ENCODE results near the gene TTLL10. TPM values are rescaled to one million over a fixed set of nuclear protein-coding genes. Genes with fewer than 3 reads are reported as not detected.

Gene TTLL10
- total RNA-seq, 4 donors from 2014 or later, result 0.19 to 0.44 TPM; not detected in 2

GRCh38 chr1:1167841-1168450, 5.7 kb upstream of the TTLL10 start:
- peaks cover 0 to 38% (median 0%) of the 10 kb centered on the region in 3 donors for H3K36me3 ChIP-seq
- TF ChIP-seq, protein P1, sequence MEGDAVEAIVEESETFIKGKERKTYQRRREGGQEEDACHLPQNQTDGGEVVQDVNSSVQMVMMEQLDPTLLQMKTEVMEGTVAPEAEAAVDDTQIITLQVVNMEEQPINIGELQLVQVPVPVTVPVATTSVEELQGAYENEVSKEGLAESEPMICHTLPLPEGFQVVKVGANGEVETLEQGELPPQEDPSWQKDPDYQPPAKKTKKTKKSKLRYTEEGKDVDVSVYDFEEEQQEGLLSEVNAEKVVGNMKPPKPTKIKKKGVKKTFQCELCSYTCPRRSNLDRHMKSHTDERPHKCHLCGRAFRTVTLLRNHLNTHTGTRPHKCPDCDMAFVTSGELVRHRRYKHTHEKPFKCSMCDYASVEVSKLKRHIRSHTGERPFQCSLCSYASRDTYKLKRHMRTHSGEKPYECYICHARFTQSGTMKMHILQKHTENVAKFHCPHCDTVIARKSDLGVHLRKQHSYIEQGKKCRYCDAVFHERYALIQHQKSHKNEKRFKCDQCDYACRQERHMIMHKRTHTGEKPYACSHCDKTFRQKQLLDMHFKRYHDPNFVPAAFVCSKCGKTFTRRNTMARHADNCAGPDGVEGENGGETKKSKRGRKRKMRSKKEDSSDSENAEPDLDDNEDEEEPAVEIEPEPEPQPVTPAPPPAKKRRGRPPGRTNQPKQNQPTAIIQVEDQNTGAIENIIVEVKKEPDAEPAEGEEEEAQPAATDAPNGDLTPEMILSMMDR (IDR thresholded peaks at IDR 0.05), result no peak
- H3K4me1 ChIP-seq, result peaks cover 18 to 73% (median 22%) of the 10 kb centered on the region in 3 donors
- H3K9me3 ChIP-seq, result no peaks in the 10 kb centered on the region
- DNase-seq, result no peak
- H3K4me3 ChIP-seq, result no peak overlapping the region
- H3K27ac ChIP-seq, result peak overlapping the region in 1 of 4 donors; percentile 96
- intact Hi-C loops (cut with DNase I), result no loop called here
- 100% methylated on average over 5 of the region's 36 CpGs; no CpG with 5 or more reads in 1 of the 2 donors for WGBS, 2 donors
- peaks cover 0 to 98% (median 0%) of the 10 kb centered on the region in 4 donors for H3K27me3 ChIP-seq

GRCh38 chr1:1168451-1169411, 4.9 kb upstream of the TTLL10 start:
- Histone ChIP-seq H3K4me1 (peaks cover 18 to 78% (median 22%) of the 10 kb centered on the region in 3 donors), H3K36me3 (peaks cover 0 to 38% (median 0%) of the 10 kb centered on the region in 3 donors), H3K4me3 (no peak overlapping the region), H3K27me3 (peaks cover 0 to 98% (median 4%) of the 10 kb centered on the region in 4 donors), H3K9me3 (no peaks in the 10 kb centered on the region), H3K27ac (no peak overlapping the region)
- 88 to 94% methylated on average over 3 to 5 of the region's 37 CpGs for WGBS, 2 donors
- TF ChIP-seq, protein P1 (IDR thresholded peaks at IDR 0.05), result no peak
- TF ChIP-seq POLR2A (IDR thresholded peaks at IDR 0.05), result no peak
- DNase-seq, result no peak
- intact Hi-C loops (cut with DNase I), result no loop called here

DNA sequence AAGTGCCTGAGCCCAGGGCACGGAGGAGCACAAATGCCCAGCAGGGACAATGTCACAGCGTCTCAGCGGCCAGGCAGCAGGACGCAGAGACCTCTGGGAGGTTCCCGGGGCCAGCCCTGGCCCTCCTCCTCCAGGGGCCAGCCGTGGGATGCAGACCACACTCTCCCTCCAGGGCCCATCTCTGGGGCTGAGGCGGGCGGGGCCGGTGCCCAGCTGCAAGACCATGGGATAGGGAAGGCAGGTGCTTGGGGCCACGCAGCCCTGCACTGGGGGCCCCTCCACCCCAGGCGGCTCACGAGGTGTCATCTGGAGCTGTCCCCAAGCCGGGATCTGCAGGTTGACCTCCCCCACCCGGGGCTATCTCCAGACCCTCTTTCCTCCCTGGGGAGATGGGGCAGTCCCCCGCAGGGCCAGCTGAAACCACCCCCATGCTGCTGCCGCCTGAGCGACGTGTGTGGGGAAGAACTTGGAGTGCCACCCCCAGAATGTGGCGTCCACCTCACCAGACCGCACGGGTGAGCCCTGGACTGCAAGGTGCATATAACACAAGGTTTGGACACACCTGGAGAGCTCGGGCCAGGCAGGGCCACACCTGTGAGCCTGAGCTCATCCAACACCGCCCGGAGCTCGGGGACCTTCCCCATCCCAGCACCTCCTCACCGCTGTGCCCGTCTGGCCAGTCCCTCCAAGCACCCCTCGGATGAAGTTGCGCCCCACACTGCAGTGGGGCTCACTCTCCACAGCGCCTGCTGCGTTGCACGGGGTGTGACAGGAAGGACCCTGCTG, 4.1 kb upstream of the TTLL10 start:
- no peak for DNase-seq
- TF ChIP-seq, protein P1 (IDR thresholded peaks at IDR 0.05), result no peak
- TF ChIP-seq POLR2A (IDR thresholded peaks at IDR 0.05), result no peak
- 70% methylated on average over 6 of the region's 32 CpGs; no CpG with 5 or more reads in 1 of the 2 donors for WGBS, 2 donors
- Histone ChIP-seq H3K36me3 (peaks cover 0 to 46% (median 0%) of the 10 kb centered on the region in 3 donors), H3K27me3 (peaks cover 0 to 96% (median 6%) of the 10 kb centered on the region in 4 donors), H3K27ac (no peak overlapping the region), H3K4me3 (no peak overlapping the region), H3K4me1 (peaks cover 18 to 81% (median 22%) of the 10 kb centered on the region in 3 donors), H3K9me3 (no peaks in the 10 kb centered on the region)
- intact Hi-C loops (cut with DNase I), result no loop called here

DNA sequence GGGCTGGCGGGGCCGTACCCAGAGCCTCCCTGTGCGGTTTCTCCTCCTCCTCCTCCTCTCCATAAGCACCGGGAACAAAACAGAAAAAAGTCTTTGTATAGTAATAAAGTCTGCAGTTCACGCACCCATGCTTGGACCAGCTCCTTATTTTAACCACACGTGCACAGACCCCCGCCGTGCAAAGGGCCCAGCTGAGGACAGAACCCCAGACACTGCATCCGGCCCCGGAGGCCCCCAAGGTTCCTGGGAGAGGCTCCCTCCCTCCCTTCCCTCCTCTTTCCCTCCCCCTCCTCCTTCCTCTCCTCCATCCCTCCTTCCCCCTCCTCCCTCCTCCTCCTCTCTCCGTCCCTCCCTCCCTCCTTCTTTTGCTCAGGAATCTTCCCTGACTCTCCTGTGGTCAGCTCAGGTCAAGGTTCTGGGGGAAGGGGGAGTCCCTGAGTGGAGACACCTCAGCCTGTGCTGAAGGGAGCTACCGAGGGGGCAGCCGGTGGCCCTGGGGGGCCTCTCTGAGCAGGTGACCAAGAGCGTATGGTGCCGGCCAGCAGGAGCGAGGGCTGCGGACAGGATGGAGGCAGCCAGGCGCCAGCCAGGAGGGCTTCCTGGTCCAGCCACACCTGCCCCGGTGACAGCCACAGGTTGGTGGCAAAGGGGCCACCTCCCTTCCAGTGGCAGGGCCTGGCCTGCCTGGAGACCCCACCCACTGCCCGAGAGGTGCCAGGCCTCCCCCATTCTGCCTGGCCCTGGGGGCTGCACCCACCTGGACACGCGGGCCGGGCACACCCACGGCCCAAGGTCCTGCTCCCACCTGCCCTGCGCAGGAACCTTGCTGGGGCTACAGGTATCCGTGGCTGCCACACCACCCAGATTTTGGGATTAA, 3.2 kb upstream of the TTLL10 start:
- H3K4me1 ChIP-seq, result peaks cover 18 to 76% (median 22%) of the 10 kb centered on the region in 3 donors
- no peak for DNase-seq
- peaks cover 0 to 92% (median 6%) of the 10 kb centered on the region in 4 donors for H3K27me3 ChIP-seq
- 35 to 49% methylated on average over 7 to 9 of the region's 26 CpGs for WGBS, 2 donors
- no peak overlapping the region for H3K4me3 ChIP-seq
- H3K27ac ChIP-seq, result no peak overlapping the region
- peaks cover 0 to 54% (median 0%) of the 10 kb centered on the region in 3 donors for H3K36me3 ChIP-seq
- TF ChIP-seq POLR2A (IDR thresholded peaks at IDR 0.05), result no peak
- TF ChIP-seq, protein P1 (IDR thresholded peaks at IDR 0.05), result no peak
- intact Hi-C loops (cut with DNase I), result no loop called here
- no peaks in the 10 kb centered on the region for H3K9me3 ChIP-seq

Measured in esophagus squamous epithelium (tissue), 5 donors.